DMS114 treated with DMSO at 0.1 percent for 48 hours (cell line): ENCODE data around the gene NUDT4B.
"Not testable (repeated sequence)": the region's sequence is repeated elsewhere in the genome, so short reads cannot be mapped to it uniquely, and the experiment has no call there.

Source experiments
- DNase-seq: peaks from one replicate; lab custom pipeline; 2025; ENCODE audit not compliant: unreplicated experiment; lab: John Stamatoyannopoulos, UW

Gene NUDT4B

DNA sequence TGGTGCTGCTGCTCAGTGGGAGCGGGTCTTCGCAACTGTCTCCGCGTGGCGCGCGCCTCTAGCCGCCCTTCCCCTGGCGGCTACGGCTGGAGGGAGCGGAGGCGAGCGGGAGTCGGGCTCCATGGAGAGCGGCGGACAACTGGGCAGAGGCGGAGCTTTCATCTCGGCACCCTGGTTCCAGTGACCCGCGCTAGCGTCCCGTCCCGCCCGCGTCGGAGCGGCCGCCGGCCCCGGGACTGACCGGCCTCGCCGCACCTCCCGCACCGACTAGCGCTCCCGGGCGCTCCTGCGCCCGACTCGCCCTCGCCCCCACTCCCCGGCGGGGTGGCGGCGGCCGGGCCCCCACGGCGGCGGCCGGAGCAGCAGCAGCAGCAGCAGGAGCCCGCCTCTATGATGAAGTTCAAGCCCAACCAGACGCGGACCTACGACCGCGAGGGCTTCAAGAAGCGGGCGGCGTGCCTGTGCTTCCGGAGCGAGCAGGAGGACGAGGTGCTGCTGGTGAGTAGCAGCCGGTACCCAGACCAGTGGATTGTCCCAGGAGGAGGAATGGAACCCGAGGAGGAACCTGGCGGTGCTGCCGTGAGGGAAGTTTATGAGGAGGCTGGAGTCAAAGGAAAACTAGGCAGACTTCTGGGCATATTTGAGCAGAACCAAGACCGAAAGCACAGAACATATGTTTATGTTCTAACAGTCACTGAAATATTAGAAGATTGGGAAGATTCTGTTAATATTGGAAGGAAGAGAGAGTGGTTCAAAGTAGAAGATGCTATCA is at the start of gene NUDT4B:
NUDT4B (plus strand) TSS at position 212 of the 772 bp plus-strand sequence; CDS start at position 391, 179 bp downstream.
- DNase-seq, result not testable (repeated sequence)

DNA sequence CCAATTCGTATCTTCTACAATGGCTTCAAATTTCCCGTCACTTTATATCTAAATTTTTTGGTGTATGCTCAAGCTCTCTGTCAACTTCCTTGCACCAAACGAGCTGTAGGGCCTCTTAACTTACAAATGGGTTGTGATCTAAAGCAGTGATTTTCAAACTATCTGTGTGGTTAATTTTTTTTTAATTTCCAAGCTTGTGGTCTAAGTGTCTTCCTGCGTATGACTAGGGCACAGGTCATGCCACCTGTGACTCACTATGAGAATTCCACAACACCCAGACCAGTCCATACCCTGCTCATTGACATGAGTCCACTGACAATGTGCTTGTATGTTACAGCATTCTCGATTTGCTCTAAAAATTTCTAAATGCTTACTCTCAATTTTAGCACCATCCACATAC is 49.2 kb upstream of the NUDT4B start:
- not testable (repeated sequence) for DNase-seq

DNA sequence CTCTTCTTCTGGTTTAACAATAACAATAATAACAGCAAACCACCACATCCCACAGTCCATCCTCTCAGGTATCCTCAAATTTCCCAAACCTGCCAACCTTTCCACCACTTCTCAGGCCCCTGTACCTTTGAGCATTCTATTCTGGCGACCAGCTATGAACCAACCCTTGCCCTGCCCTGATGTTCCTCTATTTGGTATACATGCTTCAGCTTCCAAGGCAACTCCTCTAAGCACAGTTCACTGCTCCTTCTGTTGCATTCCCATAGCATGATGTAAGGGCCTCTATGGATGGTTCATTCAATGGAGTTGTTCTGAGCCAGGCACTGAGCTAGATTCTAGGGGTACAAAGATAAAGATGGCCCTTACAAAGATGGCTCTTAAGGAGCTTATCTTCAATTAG is 46.3 kb upstream of the NUDT4B start:
- not testable (repeated sequence) for DNase-seq

DNA sequence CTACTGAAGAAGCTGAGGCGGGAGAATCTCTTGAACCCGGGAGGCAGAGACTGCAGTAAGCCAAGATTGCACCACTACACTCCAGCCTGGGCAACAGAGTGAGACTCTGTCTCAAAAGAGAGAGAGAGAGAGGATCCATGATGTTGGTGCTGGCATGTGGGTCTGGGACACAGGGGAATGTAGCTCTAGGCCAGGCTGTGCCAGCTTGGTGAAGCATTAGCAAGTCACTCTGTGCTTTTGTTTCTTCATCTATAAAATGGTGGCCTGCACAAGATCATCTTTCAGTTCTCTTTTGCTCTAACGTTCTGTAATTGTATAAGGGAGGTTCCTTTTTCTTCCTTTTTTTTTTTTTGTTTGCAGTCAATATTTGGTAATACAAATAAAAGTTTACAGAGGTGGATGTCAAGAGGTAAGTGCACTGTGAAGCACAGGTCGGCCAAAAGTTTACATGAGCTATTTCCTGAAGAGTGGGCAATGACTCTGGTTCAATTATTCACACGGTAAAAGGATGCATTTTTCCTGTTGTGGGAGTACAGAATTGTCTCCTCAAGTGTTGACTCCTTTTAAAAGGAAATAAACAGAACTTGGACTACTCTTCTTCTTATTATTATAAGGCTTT is 44.5 kb upstream of the NUDT4B start:
- not testable (repeated sequence) for DNase-seq

DNA sequence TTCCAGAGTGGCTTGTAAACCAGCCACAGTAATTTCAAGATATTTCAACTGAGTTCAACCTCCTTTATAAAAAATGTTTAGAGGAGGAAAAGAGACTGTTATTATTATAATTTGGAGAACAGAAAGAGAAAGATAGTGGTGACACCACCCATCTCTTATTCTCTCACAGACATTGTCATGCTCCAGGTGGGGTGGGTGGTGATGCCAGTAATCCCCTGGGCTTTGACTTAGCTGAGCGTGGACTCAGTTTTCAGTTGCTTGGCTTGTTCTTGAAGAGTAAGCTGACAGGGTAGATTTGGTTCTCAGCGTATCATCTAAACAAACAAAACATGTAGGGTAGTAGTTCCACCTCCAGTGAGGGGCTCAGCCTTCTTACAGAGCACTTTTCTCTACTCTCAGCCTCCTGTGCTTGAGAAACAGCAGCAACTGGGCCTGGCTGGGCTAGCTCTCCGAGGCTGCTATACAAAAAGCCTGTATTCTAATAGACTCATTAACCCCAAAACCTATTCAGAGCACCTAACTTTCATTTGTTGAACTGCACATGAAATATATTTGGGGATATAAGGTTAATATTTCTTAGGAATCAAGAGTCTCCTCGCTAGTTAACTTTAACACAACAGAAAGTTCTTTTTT is 43.1 kb upstream of the NUDT4B start:
- not testable (repeated sequence) for DNase-seq

DNA sequence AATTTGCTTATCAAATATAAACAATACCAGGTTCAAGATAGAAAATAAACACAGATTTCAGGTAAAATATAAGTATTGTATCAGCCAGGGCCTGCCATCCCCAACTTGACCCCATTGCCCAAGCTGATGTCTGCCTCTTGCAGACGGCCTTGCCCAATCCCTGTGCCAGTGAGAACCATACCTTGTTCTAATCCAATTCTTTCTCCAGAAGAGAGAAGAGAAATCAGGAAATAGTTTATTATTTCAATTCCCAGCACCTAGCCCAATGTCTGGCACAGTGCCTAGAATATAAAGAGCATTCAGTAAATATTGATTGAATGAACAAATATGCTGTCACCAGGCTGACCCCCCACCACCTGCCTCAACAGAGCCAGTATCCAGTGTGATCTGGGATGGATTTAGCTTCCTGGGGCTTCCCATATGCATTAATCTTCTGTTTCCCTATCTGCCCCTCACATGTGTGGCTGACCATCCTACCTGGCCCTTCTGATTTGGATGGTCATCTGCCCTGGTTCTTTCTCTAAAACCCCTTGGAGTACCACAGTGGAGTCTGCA is 39.7 kb upstream of the NUDT4B start:
- DNase-seq, result not testable (repeated sequence)

DNA sequence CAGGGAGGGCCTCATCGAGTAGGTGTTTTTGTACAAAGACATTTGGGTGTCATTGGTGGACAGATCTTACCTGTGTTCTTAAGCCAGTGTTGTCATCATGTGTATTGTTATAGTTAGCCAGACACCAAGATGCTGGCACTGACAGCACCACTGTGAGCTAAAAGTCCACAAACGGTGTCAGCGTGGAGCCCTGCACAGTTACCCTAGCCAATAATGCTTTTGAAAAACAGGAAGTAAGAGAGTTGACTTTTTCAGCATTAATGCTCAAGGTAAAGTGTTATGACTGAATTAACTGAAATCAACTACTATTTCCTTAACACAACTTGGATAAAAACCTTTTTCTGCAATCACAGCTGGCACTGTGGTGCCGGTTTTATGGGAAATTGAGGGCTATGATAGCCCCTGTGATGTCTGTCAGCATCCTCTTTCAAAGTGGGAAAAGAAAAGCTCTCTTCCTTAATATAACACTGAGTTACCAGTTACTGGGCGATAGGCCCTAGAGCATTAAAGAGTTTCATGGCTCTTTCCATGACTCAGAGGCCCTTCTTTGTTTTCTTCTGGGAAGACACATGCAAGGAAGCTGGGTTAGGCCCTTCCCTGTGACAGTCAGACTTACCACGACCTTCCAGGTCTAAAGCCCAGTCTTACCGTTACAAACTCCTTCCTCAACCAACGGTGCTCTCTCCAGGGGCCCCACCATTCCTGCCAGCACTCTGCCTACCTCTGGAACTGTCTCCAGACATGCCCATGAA is 37.6 kb upstream of the NUDT4B start:
- not testable (repeated sequence) for DNase-seq

DNA sequence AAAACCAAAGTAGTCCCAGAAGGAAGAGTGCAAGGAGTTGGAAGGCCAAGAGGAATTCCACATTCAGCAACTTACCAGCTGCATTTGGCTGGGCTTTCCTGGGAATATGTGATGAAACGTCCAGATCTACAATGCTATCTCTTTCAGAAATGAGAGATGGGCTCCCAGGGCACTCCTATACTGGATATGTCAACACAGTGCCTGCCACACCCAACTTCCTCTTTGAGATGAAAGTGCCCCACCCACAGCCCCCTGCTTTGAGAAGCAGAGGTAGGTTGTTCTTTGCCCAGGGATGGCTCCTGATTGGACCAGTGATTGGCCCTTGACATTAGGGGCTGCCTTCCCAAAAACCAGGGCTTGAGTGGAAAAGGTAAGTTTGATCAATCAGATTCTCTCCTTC is 36.2 kb upstream of the NUDT4B start:
- not testable (repeated sequence) for DNase-seq

DNA sequence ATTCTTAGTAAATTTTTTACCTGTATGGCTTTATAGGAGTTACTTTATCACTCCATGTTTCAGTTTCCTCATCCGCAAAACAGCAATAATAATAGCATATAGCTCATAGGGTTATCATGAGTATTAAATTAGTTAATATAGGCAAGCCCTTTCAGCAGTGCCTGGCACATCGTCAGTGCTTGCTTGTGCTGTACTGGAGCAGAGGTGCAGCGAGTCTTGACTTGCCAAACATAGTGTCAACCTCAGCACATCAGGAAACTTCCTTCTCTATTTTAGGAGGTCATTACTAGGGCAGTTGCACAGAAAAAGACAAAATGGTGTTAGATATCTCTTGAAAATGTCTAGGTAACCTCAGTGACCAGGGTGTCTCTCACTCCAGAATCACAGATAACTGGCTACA is 33.1 kb upstream of the NUDT4B start:
- not testable (repeated sequence) for DNase-seq

DNA sequence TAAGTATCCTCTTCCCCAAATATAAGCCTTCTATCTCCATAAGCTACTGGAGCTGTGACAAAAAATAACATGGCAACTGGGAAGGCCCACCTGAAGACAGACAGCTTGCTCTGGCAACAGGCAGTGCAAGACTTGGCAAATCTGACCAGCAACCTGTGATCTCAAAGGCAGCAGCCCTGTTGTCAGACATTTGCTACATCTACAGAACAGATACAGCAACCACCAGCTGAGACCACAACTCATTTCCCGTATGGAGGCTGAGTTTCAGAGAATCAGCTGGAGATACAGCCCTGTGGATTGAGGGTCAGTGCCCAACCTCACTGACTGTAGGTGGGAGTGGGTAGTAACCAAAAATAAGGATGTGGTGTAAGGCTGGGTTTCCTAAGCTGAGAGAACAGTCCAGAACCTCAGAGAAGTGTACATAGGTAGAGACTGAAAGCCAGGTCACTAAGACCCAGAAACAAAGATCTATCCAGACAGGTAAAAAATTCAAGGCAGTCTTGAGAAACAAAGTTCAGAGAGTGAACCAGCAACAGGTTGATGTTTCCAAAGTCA is 31.5 kb upstream of the NUDT4B start:
- DNase-seq, result not testable (repeated sequence)

DNA sequence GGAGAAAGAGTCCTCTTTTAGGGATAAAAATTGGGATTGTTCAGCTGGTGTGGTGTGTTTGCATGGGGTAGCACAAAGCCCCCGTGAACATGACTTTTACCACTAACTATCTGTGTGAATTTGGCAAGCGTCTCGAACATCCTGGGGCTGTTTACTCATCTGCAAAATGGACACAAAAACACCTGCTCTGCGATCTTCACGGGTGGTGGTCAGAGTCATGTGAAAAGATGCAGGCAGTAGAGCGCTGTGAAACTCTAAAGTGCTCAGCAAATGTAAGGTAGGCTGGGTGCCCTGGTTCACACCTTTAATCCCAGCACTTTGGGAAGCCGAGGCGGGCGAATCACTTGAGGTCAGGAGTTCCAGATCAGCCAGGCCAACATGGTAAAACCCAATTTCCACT is 27.7 kb upstream of the NUDT4B start:
- DNase-seq, result not testable (repeated sequence)

DNA sequence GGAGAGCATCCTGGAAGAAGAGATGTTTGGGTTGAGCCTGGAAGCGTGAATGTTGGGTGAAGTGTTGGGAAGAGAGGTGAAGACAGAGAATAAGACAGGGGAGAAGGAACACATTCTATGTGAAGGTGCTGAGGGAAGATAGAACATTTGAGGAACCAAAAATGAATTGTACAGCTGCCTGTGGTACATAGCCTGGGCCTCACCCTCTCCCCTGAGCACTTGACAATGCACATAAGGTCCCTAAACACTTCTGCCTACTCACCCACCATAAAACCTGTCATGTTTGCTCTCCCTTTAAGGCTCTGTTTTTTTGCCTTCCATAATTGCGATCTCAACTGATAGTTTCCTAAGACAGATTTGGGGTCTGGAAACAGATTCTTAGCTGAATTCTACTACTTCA is 25.8 kb upstream of the NUDT4B start:
- not testable (repeated sequence) for DNase-seq

DNA sequence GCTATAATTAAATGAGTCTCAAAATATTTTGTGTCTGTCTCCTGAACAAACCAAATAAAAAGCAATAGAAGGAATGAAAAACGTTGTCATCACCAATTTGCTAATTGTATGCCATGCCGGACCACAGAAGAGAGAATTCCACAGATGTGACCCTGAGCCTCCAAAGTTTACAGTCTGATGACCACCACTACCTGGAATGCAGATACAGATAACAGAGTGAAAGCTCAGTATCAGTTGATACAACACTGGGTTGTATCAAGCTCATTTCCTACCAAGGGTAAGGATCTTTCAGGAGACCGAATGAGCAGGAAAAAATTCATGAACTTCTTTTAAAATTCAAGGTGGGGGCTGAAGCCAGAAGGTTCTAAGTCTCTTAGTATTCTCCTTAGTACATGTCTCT is 25.1 kb upstream of the NUDT4B start:
- not testable (repeated sequence) for DNase-seq

DNA sequence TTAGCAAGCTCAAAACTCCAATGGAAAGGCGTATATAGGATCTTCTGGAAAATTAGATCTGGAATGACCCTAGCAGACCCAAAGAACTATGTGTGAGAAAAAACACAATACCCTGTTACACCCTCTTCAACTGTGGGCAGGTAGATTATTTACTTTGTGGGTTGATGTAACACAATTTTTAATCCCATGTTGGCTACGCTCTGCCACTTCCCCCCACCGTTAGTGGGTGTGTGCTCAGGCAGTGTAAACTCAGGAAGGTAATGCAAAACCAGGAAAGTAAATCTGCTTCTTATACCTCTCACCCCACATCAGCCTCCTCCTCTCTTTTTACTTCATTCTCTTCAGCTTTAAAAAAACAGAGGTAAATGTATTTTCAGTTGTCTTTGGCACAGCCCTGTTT is 23.7 kb upstream of the NUDT4B start:
- DNase-seq, result not testable (repeated sequence)

DNA sequence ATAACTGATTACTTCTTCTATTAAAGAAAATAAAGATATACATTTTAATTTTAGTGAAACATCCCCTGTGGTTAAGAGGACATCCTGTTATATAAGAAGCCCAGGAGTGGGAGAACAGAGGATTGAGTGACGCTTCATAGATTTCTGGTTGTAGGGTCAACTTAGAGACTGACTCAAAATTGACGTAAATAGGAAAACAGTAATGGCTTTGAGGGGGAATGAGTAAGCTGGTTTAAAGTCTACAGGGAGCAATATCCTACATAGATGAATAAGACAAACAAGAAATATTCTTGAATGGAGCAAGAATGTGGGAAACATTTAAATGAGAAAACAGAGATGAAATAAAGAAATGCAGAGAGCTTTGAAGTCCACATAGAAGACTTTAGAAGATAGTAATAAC is 20.7 kb upstream of the NUDT4B start:
- not testable (repeated sequence) for DNase-seq

DNA sequence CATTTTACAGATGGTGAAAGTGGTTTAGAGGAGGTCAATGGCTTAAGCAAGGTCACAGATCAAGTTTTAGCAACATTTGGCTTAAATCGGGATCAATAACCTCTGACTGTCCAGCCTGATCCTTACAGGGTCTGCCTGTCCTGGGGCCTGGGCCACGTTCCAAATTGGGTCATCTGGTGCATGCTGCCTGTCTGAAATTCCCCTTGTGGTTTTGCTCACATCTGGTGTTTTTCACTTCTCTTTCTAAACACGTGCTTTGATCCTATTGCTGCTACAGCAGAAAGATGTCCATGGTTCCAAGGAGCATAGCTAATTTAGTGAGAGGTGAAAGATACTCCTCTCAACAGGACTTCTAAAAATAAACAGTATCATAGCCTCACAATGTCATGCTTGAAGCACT is 19.4 kb upstream of the NUDT4B start:
- DNase-seq, result not testable (repeated sequence)

DNA sequence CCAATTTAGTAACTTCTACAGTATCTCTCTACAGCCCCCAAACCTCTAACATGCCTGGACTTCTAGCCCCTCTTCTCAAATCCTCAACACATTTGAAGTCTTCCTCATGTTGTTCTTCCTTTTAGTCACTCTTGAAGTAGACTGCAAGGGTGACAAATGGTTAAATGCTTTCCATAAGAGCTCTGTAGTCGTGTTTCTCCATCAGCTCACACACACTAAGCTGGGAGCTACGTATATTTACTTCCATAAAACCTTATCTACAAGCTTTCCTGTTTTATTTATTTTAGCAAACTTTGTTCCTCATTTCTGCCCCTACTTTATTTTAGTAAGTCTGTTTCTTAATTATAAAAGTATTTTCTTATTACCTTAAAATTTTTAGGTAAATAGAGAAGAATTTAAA is 19.0 kb upstream of the NUDT4B start:
- not testable (repeated sequence) for DNase-seq

DNA sequence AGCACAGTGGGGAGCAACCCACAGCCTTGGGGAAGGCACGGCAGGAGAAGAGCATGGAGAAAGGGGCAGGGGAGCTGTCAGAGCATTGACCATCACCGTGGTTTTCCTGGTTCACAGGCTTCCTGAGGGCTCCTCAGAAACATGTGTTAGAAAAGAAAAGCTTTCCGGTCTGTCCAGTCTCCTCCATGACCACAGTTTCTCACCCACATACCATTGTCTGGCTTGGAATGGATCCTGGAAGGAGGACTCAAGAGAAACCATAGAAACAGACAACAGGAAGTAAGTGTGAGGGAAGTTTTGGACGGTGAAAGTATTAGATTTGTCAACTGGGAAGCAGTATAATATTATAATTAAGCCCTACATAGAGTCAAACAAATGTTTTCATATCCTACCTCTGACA is 16.3 kb upstream of the NUDT4B start:
- DNase-seq, result not testable (repeated sequence)

DNA sequence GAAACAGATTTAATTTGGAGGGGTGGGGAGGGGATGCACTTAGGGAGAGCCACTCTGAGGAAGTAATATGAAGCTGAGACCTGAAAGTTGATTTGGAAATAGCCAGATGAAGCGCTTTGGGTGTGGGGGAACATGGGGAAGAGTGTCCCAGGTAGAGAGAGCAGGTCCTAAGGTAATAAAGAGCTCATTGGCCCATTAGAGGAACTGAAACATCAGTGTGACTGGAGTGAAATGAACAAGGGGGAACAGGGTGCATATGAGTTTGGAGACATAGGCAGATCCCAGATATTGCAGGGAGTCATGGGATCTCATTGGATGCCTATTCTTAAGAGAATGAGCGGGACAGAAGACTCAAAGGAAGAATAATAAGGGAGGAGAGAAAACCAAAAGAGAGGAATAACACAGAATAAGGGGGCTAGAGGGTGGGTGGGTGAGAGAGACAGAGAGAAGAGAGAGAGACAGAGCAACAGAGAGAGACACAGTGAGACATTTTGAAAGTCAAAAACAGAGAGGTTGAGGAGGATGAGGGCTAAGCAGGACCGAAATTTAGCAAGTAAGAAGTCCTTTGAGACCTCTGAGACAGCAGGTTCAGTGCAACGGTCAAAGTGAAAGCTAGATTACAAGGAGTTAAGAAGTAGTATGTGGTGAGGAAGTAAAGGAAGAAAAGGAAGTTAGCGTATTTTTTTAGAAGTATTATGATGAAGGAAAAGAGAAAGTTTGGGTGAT is 14.8 kb upstream of the NUDT4B start:
- not testable (repeated sequence) for DNase-seq

DNA sequence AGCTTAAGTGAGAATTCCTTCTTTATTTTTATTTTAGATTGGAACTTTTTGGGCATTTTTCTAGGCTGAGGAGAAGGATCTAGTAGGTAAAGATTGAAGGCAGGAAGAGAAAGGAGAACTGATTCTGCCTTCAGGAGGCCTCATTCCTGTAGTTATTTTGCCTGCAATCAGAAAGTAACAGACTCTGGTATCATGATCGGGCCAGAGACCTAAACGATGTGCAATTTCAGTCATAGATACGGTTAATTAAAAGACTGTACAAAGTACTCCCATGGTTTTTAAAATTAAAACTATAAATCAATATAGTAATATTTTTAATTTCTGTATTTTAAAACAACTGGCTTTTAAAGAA is 14.3 kb upstream of the NUDT4B start:
- DNase-seq, result not testable (repeated sequence)
